GM08714 (cell line): ENCODE results near the gene MYO5A.

Experiments
- H3K4me3 ChIP-seq: fragments of 200-500 bp; sonication (Bioruptor generic); 2 replicates; pipeline ENCODE4 v1.5.1; 2014; ENCODE audit warnings: mild to moderate bottlenecking, low read length, inconsistent platforms
- ZNF274 ChIP-seq: IDR thresholded peaks from 2 replicates; pipeline ENCODE4 v1.6.1; 2012; ENCODE audit warnings: mild to moderate bottlenecking, low read depth, low read length

The MYO5A gene

GRCh38 chr15:52278636-52279367 lies 249.9 kb downstream of the MYO5A start:
- no peak overlapping the region for H3K4me3 ChIP-seq
- TF ChIP-seq ZNF274: no peak

GRCh38 chr15:52278135-52278534 lies 250.5 kb downstream of the MYO5A start:
- TF ChIP-seq ZNF274: no peak
- no peak overlapping the region for H3K4me3 ChIP-seq

- TF ChIP-seq ZNF274: no peak
- no peak overlapping the region for H3K4me3 ChIP-seq
Measured at GRCh38 chr15:52277575-52277974, 251.1 kb downstream of the MYO5A start.

GRCh38 chr15:52276256-52276770 lies 252.4 kb downstream of the MYO5A start:
- H3K4me3 ChIP-seq: no peak overlapping the region
- TF ChIP-seq ZNF274: no peak

- H3K4me3 ChIP-seq: no peak overlapping the region
- TF ChIP-seq ZNF274: no peak
Measured at GRCh38 chr15:52263563-52264282, 265.0 kb downstream of the MYO5A start.

GRCh38 chr15:52262364-52262763 lies 266.3 kb downstream of the MYO5A start:
- TF ChIP-seq ZNF274: no peak
- H3K4me3 ChIP-seq: no peak overlapping the region

DNA sequence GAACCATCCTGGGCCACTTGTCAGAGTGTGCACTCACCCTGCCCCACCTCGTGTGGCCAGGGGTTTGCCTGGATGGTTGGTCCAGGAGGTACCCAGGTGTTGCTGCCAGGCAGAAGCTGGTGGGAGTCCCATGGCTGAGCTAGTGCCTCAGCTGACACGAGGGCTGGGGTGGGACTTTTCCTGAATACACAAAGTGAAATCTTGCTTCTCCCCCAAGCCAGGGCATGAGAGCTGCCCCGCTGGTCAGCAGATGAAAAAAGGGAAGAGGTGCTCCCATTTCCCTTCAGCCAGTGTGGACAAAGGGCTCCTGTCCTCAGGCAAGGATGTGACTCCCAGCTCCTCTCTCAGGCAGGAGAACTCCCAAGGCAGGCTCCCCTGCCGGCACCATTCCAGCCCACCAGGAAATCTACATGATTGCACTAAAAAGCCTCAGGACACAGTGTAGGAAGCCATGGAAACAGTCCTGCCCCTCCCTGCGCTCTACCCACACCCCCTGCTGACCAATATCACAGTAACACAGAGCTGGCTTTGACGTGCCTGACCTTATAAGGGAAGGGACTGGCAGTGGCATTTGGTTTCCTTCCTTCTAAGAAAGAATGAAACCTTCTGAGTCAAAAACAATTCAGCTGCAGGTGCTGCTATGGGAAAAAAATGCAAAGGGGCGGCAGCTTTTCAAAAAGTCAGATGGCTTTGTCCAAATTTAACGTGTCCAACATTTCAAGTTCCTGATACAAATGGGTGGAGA lies 267.0 kb downstream of the MYO5A start:
- TF ChIP-seq ZNF274: no peak
- H3K4me3 ChIP-seq: no peak overlapping the region

GRCh38 chr15:52261026-52261425 lies 267.7 kb downstream of the MYO5A start:
- no peak for TF ChIP-seq ZNF274
- no peak overlapping the region for H3K4me3 ChIP-seq

- no peak overlapping the region for H3K4me3 ChIP-seq
- TF ChIP-seq ZNF274: no peak
Measured at GRCh38 chr15:52259503-52259902, 269.2 kb downstream of the MYO5A start.

DNA sequence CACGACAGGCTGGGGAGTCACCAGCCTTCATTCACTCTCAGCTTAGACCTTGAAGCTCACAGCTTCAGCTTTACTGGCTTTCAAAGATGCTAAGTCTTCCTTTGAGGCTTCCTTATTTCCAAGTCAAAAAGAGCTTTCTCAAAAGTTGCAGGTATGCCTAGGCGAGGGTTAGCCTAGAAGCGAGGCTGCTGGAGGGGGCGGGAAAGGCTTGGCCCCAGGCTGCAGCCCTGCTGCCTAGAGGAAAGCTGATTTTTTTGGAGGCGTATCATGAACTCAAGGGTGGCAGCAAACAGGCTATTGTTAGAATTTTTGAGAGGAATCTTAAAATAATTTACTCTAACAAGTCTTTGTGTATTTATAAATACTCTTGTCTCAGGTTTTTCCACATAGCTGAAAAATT lies 270.2 kb downstream of the MYO5A start:
- TF ChIP-seq ZNF274: no peak
- no peak overlapping the region for H3K4me3 ChIP-seq

DNA sequence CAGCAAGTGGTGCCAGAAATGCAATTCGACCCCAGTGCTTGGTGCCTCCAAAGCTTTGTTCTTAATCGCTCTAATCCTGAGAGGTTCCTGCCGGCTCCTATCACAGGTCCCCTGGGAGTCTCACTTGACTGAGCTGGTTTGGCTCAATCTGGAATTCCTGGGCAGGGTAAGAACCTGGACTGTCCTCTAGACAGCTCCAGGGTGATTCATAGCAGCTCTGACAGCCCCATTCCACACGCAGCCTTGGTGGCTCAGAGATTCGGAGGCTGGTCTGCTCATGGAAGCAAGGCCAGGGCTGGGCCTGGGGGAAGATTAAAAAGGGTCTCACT lies 271.0 kb downstream of the MYO5A start:
- TF ChIP-seq ZNF274: no peak

More for the DNA sequence above, 271.0 kb downstream of the MYO5A start:
- no peak overlapping the region for H3K4me3 ChIP-seq
